ENCODE data around the gene GPC5. TPM values are rescaled to one million over a fixed set of nuclear protein-coding genes. Genes with fewer than 3 reads are reported as not detected.

The GPC5 gene
- total and polyA plus RNA-seq, 4 donors, result 0.51 to 22.4 (median 2.0) TPM

DNA sequence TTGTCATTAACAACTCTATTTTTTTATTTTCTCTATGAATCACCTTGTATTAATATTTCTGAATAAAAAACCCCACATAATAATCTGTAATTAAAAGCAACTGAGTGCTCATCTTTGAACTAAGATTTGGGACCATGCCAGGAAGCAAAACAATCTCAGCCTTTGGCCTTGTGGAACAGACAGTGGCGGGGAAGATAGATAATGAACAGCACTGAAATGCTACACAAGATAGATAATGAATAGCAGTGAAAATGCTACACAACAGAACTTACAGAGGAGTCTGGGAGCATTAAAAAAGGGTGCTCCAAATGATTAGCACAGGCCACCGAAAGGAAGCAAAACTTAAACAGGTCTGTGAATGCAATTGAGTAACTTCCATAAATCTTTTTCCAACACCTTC, 134.9 kb downstream of the GPC5 start:
- no peak for DNase-seq (ENCODE audit: low spot score)
- Histone ChIP-seq H3K9ac (ENCODE audit: low read depth in 1 of 2, low read length in 2 of 2) (no peak overlapping the region), H3K4me3 (ENCODE audit: low read depth in 1 of 3, low read length in 3 of 3) (no peak overlapping the region), H3K36me3 (ENCODE audit: control insufficient read depth in 4 of 4, insufficient read depth in 3 of 4, low read depth in 1 of 4, low read length in 3 of 4) (no peaks in the 10 kb centered on the region), H3K4me1 (ENCODE audit: control insufficient read depth in 4 of 4, insufficient read depth in 4 of 4, low read length in 3 of 4) (no peaks in the 10 kb centered on the region), H3K27me3 (ENCODE audit: control insufficient read depth in 4 of 4, insufficient read depth in 4 of 4, low read length in 3 of 4) (no peaks in the 10 kb centered on the region), H3K9me3 (ENCODE audit: control insufficient read depth in 4 of 4, low read length in 3 of 4) (no peaks in the 10 kb centered on the region), H3K27ac (ENCODE audit: low read depth in 1 of 2, low read length in 2 of 2) (no peak overlapping the region)
- TF ChIP-seq HNF4G (IDR thresholded peaks at IDR 0.05) (no peak), FOXA2 (IDR thresholded peaks at IDR 0.05) (no peak), YY1 (IDR thresholded peaks at IDR 0.05) (no peak), JUND (IDR thresholded peaks at IDR 0.05) (no peak), TAF1 (conservative IDR thresholded peaks at IDR 0.05) (no peak), FOXA1 (IDR thresholded peaks at IDR 0.05) (no peak), RXRA (IDR thresholded peaks at IDR 0.05) (no peak), HNF4A (conservative IDR thresholded peaks at IDR 0.05) (no peak), RAD21 (IDR thresholded peaks at IDR 0.05) (no peak), ATF3 (IDR thresholded peaks at IDR 0.05) (no peak), SP1 (IDR thresholded peaks at IDR 0.05) (no peak), NR2F2 (IDR thresholded peaks at IDR 0.05) (no peak)
- TF ChIP-seq, protein P1, sequence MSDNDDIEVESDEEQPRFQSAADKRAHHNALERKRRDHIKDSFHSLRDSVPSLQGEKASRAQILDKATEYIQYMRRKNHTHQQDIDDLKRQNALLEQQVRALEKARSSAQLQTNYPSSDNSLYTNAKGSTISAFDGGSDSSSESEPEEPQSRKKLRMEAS (IDR thresholded peaks at IDR 0.05), result no peak
- TF ChIP-seq, protein P2, sequence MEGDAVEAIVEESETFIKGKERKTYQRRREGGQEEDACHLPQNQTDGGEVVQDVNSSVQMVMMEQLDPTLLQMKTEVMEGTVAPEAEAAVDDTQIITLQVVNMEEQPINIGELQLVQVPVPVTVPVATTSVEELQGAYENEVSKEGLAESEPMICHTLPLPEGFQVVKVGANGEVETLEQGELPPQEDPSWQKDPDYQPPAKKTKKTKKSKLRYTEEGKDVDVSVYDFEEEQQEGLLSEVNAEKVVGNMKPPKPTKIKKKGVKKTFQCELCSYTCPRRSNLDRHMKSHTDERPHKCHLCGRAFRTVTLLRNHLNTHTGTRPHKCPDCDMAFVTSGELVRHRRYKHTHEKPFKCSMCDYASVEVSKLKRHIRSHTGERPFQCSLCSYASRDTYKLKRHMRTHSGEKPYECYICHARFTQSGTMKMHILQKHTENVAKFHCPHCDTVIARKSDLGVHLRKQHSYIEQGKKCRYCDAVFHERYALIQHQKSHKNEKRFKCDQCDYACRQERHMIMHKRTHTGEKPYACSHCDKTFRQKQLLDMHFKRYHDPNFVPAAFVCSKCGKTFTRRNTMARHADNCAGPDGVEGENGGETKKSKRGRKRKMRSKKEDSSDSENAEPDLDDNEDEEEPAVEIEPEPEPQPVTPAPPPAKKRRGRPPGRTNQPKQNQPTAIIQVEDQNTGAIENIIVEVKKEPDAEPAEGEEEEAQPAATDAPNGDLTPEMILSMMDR (IDR thresholded peaks at IDR 0.05; ENCODE audit: low read depth, low read length, missing input control), result no peak
- WGBS, result 65% methylated on average over 2 of the region's 2 CpGs

GRCh38 chr13:91534996-91535395, 136.6 kb downstream of the GPC5 start:
- Histone ChIP-seq H3K36me3 (ENCODE audit: control insufficient read depth in 4 of 4, insufficient read depth in 3 of 4, low read depth in 1 of 4, low read length in 3 of 4) (no peaks in the 10 kb centered on the region), H3K4me3 (ENCODE audit: low read depth in 1 of 3, low read length in 3 of 3) (no peak overlapping the region), H3K9ac (ENCODE audit: low read depth in 1 of 2, low read length in 2 of 2) (no peak overlapping the region), H3K27ac (ENCODE audit: low read depth in 1 of 2, low read length in 2 of 2) (no peak overlapping the region), H3K27me3 (ENCODE audit: control insufficient read depth in 4 of 4, insufficient read depth in 4 of 4, low read length in 3 of 4) (no peaks in the 10 kb centered on the region), H3K9me3 (ENCODE audit: control insufficient read depth in 4 of 4, low read length in 3 of 4) (no peaks in the 10 kb centered on the region), H3K4me1 (ENCODE audit: control insufficient read depth in 4 of 4, insufficient read depth in 4 of 4, low read length in 3 of 4) (no peaks in the 10 kb centered on the region)
- no peak for TF ChIP-seq TAF1 (conservative IDR thresholded peaks at IDR 0.05)
- TF ChIP-seq, protein P3, sequence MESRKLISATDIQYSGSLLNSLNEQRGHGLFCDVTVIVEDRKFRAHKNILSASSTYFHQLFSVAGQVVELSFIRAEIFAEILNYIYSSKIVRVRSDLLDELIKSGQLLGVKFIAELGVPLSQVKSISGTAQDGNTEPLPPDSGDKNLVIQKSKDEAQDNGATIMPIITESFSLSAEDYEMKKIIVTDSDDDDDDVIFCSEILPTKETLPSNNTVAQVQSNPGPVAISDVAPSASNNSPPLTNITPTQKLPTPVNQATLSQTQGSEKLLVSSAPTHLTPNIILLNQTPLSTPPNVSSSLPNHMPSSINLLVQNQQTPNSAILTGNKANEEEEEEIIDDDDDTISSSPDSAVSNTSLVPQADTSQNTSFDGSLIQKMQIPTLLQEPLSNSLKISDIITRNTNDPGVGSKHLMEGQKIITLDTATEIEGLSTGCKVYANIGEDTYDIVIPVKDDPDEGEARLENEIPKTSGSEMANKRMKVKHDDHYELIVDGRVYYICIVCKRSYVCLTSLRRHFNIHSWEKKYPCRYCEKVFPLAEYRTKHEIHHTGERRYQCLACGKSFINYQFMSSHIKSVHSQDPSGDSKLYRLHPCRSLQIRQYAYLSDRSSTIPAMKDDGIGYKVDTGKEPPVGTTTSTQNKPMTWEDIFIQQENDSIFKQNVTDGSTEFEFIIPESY (IDR thresholded peaks at IDR 0.05), result no peak
- TF ChIP-seq YY1 (IDR thresholded peaks at IDR 0.05), result no peak
- TF ChIP-seq RAD21 (IDR thresholded peaks at IDR 0.05), result no peak
- TF ChIP-seq HNF4G (IDR thresholded peaks at IDR 0.05), result no peak
- TF ChIP-seq RXRA (IDR thresholded peaks at IDR 0.05), result no peak
- no peak for TF ChIP-seq REST (IDR thresholded peaks at IDR 0.05)
- TF ChIP-seq, protein P1 (IDR thresholded peaks at IDR 0.05), result no peak
- no peak for TF ChIP-seq JUND (IDR thresholded peaks at IDR 0.05)
- TF ChIP-seq GABPA (IDR thresholded peaks at IDR 0.05 in 1 of 2, conservative IDR thresholded peaks at IDR 0.05 in 1 of 2), result no peak
- TF ChIP-seq SP1 (IDR thresholded peaks at IDR 0.05), result no peak
- TF ChIP-seq HNF4A (conservative IDR thresholded peaks at IDR 0.05), result no peak
- TF ChIP-seq, protein P2 (IDR thresholded peaks at IDR 0.05; ENCODE audit: low read depth, low read length, missing input control), result no peak
- TF ChIP-seq FOXA2 (IDR thresholded peaks at IDR 0.05), result no peak
- no peak for TF ChIP-seq NR2F2 (IDR thresholded peaks at IDR 0.05)
- no peak for TF ChIP-seq EGR1 (IDR thresholded peaks at IDR 0.05; ENCODE audit: low read depth in 2 of 2)
- WGBS, result 96% methylated on average over 2 of the region's 2 CpGs
- no peak for DNase-seq (ENCODE audit: low spot score)
